GM18505 (cell line): ENCODE measurements around the gene CNTROB.

Experiments used
- ATAC-seq: cut with Tn5 transposase; IDR thresholded peaks from one replicate; pipeline ENCODE4 v1.9.1; 2021; ENCODE audit not compliant: unreplicated experiment
- POLR2A ChIP-seq: IDR thresholded peaks from 4 replicates; pipeline ENCODE4 v1.6.1; 2011; ENCODE audit warnings: borderline replicate concordance; ENCODE audit not compliant: insufficient read depth, insufficient read length; ENCODE audit errors: extremely low read depth

CNTROB gene

GRCh38 chr17:7992924-7993323 lies 60.9 kb downstream of the CNTROB start:
- ATAC-seq, result no peak
- no peak for TF ChIP-seq POLR2A

GRCh38 chr17:7993972-7994589 lies 62.1 kb downstream of the CNTROB start:
- no peak for TF ChIP-seq POLR2A
- no peak for ATAC-seq

- no peak for ATAC-seq
- no peak for TF ChIP-seq POLR2A
Observed at GRCh38 chr17:7995724-7996123, 63.7 kb downstream of the CNTROB start.

- no peak for TF ChIP-seq POLR2A
- ATAC-seq, result no peak
Observed at GRCh38 chr17:7997186-7997585, 65.2 kb downstream of the CNTROB start.
